Astrocyte (in vitro differentiated cells and primary cell): Measurements from ENCODE around the gene PPM1L. TPM values are rescaled to one million over a fixed set of nuclear protein-coding genes. Genes with fewer than 3 reads are reported as not detected.

Source experiments
- DNase-seq: peaks from one replicate; pipeline ENCODE4 v3.0.0-alpha.2; 2010; ENCODE audit warnings: low read depth
- FAIRE-seq: peaks from 2 replicates; lab custom pipeline; 2011; peaks lifted over from hg19 to GRCh38; lab: Jason Lieb, UNC
- H2AFZ ChIP-seq: 2 replicates; pipeline ENCODE4 v1.6.0; 2012; ENCODE audit warnings: low read depth, low read length, inconsistent platforms
- H3K27ac ChIP-seq: 2 replicates; pipeline ENCODE4 v1.5.1; 2011; ENCODE audit warnings: low read depth, low read length, inconsistent platforms
- H3K27me3 ChIP-seq: 2 replicates; pipeline ENCODE4 v1.6.0; 2011; ENCODE audit warnings: low read length, inconsistent platforms; ENCODE audit not compliant: insufficient read depth
- H3K36me3 ChIP-seq: 2 replicates; pipeline ENCODE4 v1.5.1; 2011; ENCODE audit warnings: low read length, inconsistent platforms; ENCODE audit not compliant: insufficient read depth
- H3K4me1 ChIP-seq: 2 replicates; pipeline ENCODE4 v1.5.1; 2011; ENCODE audit warnings: low read length, inconsistent platforms; ENCODE audit not compliant: insufficient read depth
- H3K4me2 ChIP-seq: 2 replicates; pipeline ENCODE4 v1.6.0; 2012; ENCODE audit warnings: low read length, inconsistent platforms
- H3K4me3 ChIP-seq: 2 replicates; pipeline ENCODE4 v1.5.1; 2011; ENCODE audit warnings: low read depth, mild to moderate bottlenecking, low read length, inconsistent platforms; ENCODE audit not compliant: insufficient read depth
- H3K79me2 ChIP-seq: 2 replicates; pipeline ENCODE4 v1.6.0; 2012; ENCODE audit warnings: mild to moderate bottlenecking, low read length, inconsistent platforms; ENCODE audit not compliant: insufficient read depth
- H3K9ac ChIP-seq: 2 replicates; pipeline ENCODE4 v1.6.0; 2012; ENCODE audit warnings: mild to moderate bottlenecking, low read length, inconsistent platforms
- H3K9me3 ChIP-seq: 2 replicates; pipeline ENCODE4 v1.5.1; 2012; ENCODE audit warnings: low read depth, mild to moderate bottlenecking, low read length, inconsistent platforms; ENCODE audit not compliant: insufficient read depth
- H4K20me1 ChIP-seq: 2 replicates; pipeline ENCODE4 v1.6.0; 2012; ENCODE audit warnings: low read length, inconsistent platforms; ENCODE audit not compliant: insufficient read depth
- H3K27ac Mint-ChIP-seq: one replicate; pipeline ENCODE4 v1.8.0; 2021; ENCODE audit warnings: mild to moderate bottlenecking, mixed read lengths; ENCODE audit not compliant: unreplicated experiment
- H3K27me3 Mint-ChIP-seq: one replicate; pipeline ENCODE4 v1.8.0; 2021; ENCODE audit warnings: low read depth, mixed read lengths; ENCODE audit not compliant: unreplicated experiment
- H3K36me3 Mint-ChIP-seq: one replicate; pipeline ENCODE4 v1.8.0; 2021; ENCODE audit warnings: low read depth, mixed read lengths; ENCODE audit not compliant: unreplicated experiment
- H3K4me1 Mint-ChIP-seq: one replicate; pipeline ENCODE4 v1.8.0; 2021; ENCODE audit warnings: low read depth, mixed read lengths; ENCODE audit not compliant: unreplicated experiment
- H3K4me3 Mint-ChIP-seq: one replicate; pipeline ENCODE4 v1.8.0; 2021; ENCODE audit warnings: mild to moderate bottlenecking, moderate library complexity, mixed read lengths; ENCODE audit not compliant: unreplicated experiment
- H3K9me3 Mint-ChIP-seq: one replicate; pipeline ENCODE4 v1.8.0; 2021; ENCODE audit warnings: mild to moderate bottlenecking, mixed read lengths; ENCODE audit not compliant: unreplicated experiment
- CTCF ChIP-seq: IDR thresholded peaks from 2 replicates; pipeline ENCODE4 v1.5.1; 2011; ENCODE audit warnings: low read depth, mild to moderate bottlenecking, inconsistent platforms, low read length, moderate library complexity; ENCODE audit not compliant: insufficient read depth
- EZH2 ChIP-seq: IDR thresholded peaks from 2 replicates; pipeline ENCODE4 v1.6.1; 2012; ENCODE audit warnings: mild to moderate bottlenecking, low read length, inconsistent platforms; ENCODE audit not compliant: insufficient read depth
- total RNA-seq: library from RNA; stranded (reverse); gene quantifications from 2 replicates; pipeline ENCODE4 v1.2.1, GENCODE V29; 2021

Gene PPM1L
- total RNA-seq, 1 donor from 2014 or later, result 6.3 TPM

- no peak overlapping the region for H3K9ac ChIP-seq
- H3K4me1 ChIP-seq, result no peaks in the 10 kb centered on the region
- H2AFZ ChIP-seq, result no peak overlapping the region
- H3K36me3 Mint-ChIP-seq, result no peaks in the 10 kb centered on the region
- FAIRE-seq (no peak), DNase-seq (no peak)
- H3K27me3 ChIP-seq, result no peaks in the 10 kb centered on the region
- peaks cover 4% of the 10 kb centered on the region for H3K4me1 Mint-ChIP-seq
- no peak for TF ChIP-seq CTCF
- no peak for TF ChIP-seq EZH2
- H3K9me3 Mint-ChIP-seq, result no peaks in the 10 kb centered on the region
- H3K4me3 Mint-ChIP-seq, result no peak overlapping the region
- peaks cover 3% of the 10 kb centered on the region for H3K27me3 Mint-ChIP-seq
- H3K79me2 ChIP-seq, result no peaks in the 10 kb centered on the region
- no peak overlapping the region for H3K27ac Mint-ChIP-seq
- no peaks in the 10 kb centered on the region for H3K9me3 ChIP-seq
- H3K36me3 ChIP-seq, result no peaks in the 10 kb centered on the region
- no peak overlapping the region for H3K4me3 ChIP-seq
- no peaks in the 10 kb centered on the region for H4K20me1 ChIP-seq
- H3K27ac ChIP-seq, result no peak overlapping the region
- no peak overlapping the region for H3K4me2 ChIP-seq
Measured at GRCh38 chr3:160928183-160928726, 172.2 kb downstream of the PPM1L start.

GRCh38 chr3:160929595-160929994 is 173.6 kb downstream of the PPM1L start:
- no peaks in the 10 kb centered on the region for H3K79me2 ChIP-seq
- Mint-ChIP-seq H3K36me3 (no peaks in the 10 kb centered on the region), H3K27ac (no peak overlapping the region), H3K4me3 (no peak overlapping the region), H3K9me3 (no peaks in the 10 kb centered on the region), H3K27me3 (peaks cover 3% of the 10 kb centered on the region), H3K4me1 (peaks cover 4% of the 10 kb centered on the region)
- H3K4me3 ChIP-seq, result no peak overlapping the region
- H3K9me3 ChIP-seq, result no peaks in the 10 kb centered on the region
- H4K20me1 ChIP-seq, result no peaks in the 10 kb centered on the region
- H2AFZ ChIP-seq, result no peak overlapping the region
- TF ChIP-seq EZH2 (no peak), CTCF (no peak)
- no peak for FAIRE-seq
- no peak overlapping the region for H3K4me2 ChIP-seq
- H3K27ac ChIP-seq, result no peak overlapping the region
- no peak for DNase-seq
- H3K27me3 ChIP-seq, result no peaks in the 10 kb centered on the region
- no peaks in the 10 kb centered on the region for H3K36me3 ChIP-seq
- H3K9ac ChIP-seq, result no peak overlapping the region
- no peaks in the 10 kb centered on the region for H3K4me1 ChIP-seq

- peak overlapping the region; percentile 20 for H3K4me2 ChIP-seq
- DNase-seq, result peak; percentile 45
- H3K9me3 Mint-ChIP-seq, result no peaks in the 10 kb centered on the region
Measured at GRCh38 chr3:160931474-160931873, 175.4 kb downstream of the PPM1L start.

More at GRCh38 chr3:160931474-160931873, 175.4 kb downstream of the PPM1L start:
- H3K36me3 ChIP-seq, result no peaks in the 10 kb centered on the region
- no peak for TF ChIP-seq EZH2
- no peak for TF ChIP-seq CTCF
- no peaks in the 10 kb centered on the region for H3K27me3 ChIP-seq
- no peaks in the 10 kb centered on the region for H3K79me2 ChIP-seq
- H4K20me1 ChIP-seq, result no peaks in the 10 kb centered on the region
- Mint-ChIP-seq H3K36me3 (no peaks in the 10 kb centered on the region), H3K27ac (no peak overlapping the region), H3K4me1 (peaks cover 4% of the 10 kb centered on the region), H3K27me3 (peaks cover 2% of the 10 kb centered on the region), H3K4me3 (no peak overlapping the region)
- H3K9ac ChIP-seq, result no peak overlapping the region
- no peak overlapping the region for H2AFZ ChIP-seq
- no peak for FAIRE-seq
- no peaks in the 10 kb centered on the region for H3K4me1 ChIP-seq
- no peak overlapping the region for H3K27ac ChIP-seq
- H3K9me3 ChIP-seq, result no peaks in the 10 kb centered on the region
- H3K4me3 ChIP-seq, result no peak overlapping the region
